ENCODE measurements around the gene CHRNB4. TPM values are rescaled to one million over a fixed set of nuclear protein-coding genes. Genes with fewer than 3 reads are reported as not detected.

Gene CHRNB4
- total RNA-seq, 4 donors from 2014 or later: 0.27 to 0.32 TPM; not detected in 2

DNA sequence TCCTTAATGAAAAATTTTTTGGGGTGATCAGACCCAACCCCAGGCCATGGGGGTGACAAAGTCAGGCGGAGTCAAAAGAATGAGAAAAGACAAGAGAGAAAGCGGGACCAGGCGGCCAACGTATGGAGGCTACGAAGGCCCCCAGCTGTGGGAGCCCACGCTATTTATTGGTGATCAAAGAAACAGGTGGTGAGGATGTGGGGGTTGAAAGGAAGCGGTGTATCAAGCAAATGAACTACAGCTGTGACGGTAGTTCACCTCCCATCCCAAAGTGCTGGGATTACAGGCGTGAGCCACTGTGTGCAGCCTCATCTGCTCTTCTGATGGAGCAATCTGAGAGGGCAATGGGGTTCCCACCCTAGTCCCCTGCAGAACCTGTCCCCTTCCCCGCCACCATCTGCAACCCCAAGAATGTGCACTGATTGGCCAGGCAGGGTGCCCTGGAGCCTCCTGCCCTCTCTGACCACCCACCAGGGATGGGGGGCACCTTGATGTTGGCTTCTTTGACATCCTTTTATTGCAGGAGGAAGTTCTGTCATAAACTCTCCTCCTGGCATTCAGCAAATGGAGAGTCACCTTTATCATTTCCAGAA, 19.1 kb downstream of the CHRNB4 start:
- Histone ChIP-seq H3K4me3 (no peak overlapping the region), H3K36me3 (no peaks in the 10 kb centered on the region), H3K9me3 (no peaks in the 10 kb centered on the region), H3K4me1 (peaks cover 5 to 25% (median 18%) of the 10 kb centered on the region in 4 donors), H3K27me3 (peaks cover 57% of the 10 kb centered on the region), H3K27ac (no peak overlapping the region)
- in situ Hi-C loops (cut with MboI; ENCODE audit: low pct_ligation_motif_present in 1 of 4, low pct_unique_long_range_greater_than_20kb in 1 of 4, low sequenced_read_pairs in 3 of 4): no loop called here
- no peak for DNase-seq
- 69 to 78% methylated on average over 9 to 10 of the region's 10 CpGs for WGBS, 2 donors (ENCODE audit: low coverage in 1 of 2)
- no peak for TF ChIP-seq POLR2AphosphoS5 (IDR thresholded peaks at IDR 0.05)
- intact Hi-C loops (cut with DNase I; ENCODE audit: low total_unique reads): no loop called here

DNA sequence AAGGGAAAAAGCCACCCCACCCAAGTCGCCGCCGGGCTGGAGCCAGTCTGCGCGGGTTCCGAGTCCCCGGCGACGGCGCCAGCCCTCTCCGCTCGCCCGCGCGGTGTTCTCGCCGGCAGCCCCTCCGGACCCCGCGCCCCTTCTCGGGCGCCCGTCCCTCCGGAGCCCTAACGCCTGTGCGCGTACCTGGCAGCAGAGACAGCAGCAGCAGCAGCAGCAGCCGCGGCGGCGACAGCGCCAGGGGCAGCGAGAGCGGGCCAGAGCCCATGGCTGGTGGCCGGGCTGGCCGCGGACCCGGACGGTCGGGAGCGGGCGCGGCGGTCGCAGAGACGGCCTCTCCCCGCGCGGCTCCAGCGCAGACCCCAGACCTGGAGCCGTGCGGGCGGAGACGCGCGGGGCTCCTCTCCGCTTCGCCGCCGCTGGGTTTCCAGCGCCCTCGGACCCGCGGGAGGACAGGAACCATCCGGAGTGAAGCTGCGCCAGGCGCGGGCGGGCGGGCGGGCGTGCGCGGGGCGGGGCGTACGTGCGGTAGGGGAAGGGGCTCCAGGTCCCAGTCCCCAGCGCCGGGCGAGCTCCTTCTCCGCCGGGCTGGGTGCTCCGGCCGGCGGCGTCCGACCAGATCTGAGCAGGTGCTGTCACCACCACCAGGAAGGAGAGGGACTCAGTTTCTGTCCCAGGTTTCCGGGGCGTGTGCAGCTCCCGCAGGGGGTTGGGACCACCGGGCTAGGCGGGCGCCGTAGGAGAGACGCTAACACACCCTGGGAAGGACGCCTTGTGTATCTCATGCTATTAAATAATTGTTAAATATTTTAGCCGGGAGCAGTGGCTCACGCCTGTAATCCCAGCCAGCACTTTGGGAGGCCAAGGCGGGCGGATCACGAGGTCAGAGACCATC, 20.2 kb downstream of the CHRNB4 start, which contains the start of gene CHRNA3:
TSS of gene CHRNA3 (minus strand) at position 470 of the 895 bp plus-strand sequence. CDS start at position 268, 202 bp downstream.
- intact Hi-C loops (cut with DNase I; ENCODE audit: low total_unique reads): no loop called here

DNA sequence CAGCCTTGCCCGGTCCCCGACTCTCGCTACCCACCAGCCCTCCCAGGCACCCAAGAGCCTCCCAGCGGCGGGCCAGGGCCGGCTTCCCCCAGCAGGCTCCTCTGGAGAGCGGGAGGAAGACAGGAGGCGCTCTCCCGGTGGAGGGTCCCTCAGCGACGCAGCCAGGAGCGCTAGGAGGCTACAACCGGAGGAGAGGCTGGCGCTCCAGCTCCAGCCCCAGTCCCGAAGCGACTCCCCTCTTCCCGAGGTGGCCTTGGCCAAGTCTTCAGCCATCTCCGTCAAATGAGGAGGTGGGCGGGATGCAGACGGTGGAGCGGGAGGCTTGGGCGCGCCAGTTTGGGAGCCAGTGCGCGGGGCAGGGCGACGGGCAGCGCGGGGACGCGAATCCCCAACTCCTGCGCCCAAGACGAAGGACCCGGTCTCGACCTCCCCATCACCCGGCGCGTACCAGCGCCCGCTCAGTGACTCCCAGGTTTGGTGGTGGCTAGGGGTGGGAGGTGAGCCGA, 20.9 kb downstream of the CHRNB4 start:
- intact Hi-C loops (cut with DNase I; ENCODE audit: low total_unique reads): no loop called here
- DNase-seq: no peak

More for the DNA sequence above, 20.2 kb downstream of the CHRNB4 start, which contains the start of gene CHRNA3:
- Histone ChIP-seq H3K36me3 (no peaks in the 10 kb centered on the region), H3K9me3 (no peaks in the 10 kb centered on the region), H3K4me1 (peaks cover 5 to 25% (median 18%) of the 10 kb centered on the region in 4 donors), H3K27me3 (peaks cover 55% of the 10 kb centered on the region), H3K27ac (peak within 1 kb of the TSS in 1 of 4 donors; percentile 77), H3K4me3 (peak within 1 kb of the TSS; percentile 6 to 52 (median 31))
- WGBS, 2 donors (ENCODE audit: low coverage in 1 of 2): 4% methylated on average over 64 of the region's 102 CpGs; no CpG with 5 or more reads in 1 of the 2 donors
- DNase-seq: no peak
- in situ Hi-C loops (cut with MboI; ENCODE audit: low pct_ligation_motif_present in 1 of 4, low pct_unique_long_range_greater_than_20kb in 1 of 4, low sequenced_read_pairs in 3 of 4): no loop called here
- no peak for TF ChIP-seq POLR2AphosphoS5 (IDR thresholded peaks at IDR 0.05)
- TF ChIP-seq, protein P1, sequence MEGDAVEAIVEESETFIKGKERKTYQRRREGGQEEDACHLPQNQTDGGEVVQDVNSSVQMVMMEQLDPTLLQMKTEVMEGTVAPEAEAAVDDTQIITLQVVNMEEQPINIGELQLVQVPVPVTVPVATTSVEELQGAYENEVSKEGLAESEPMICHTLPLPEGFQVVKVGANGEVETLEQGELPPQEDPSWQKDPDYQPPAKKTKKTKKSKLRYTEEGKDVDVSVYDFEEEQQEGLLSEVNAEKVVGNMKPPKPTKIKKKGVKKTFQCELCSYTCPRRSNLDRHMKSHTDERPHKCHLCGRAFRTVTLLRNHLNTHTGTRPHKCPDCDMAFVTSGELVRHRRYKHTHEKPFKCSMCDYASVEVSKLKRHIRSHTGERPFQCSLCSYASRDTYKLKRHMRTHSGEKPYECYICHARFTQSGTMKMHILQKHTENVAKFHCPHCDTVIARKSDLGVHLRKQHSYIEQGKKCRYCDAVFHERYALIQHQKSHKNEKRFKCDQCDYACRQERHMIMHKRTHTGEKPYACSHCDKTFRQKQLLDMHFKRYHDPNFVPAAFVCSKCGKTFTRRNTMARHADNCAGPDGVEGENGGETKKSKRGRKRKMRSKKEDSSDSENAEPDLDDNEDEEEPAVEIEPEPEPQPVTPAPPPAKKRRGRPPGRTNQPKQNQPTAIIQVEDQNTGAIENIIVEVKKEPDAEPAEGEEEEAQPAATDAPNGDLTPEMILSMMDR (IDR thresholded peaks at IDR 0.05): no peak
- TF ChIP-seq EP300 (IDR thresholded peaks at IDR 0.05; ENCODE audit: low read depth): no peak
- no peak for TF ChIP-seq POLR2A (IDR thresholded peaks at IDR 0.05)

More for the DNA sequence above, 20.9 kb downstream of the CHRNB4 start:
- H3K27me3 ChIP-seq: peaks cover 55% of the 10 kb centered on the region
- 5% methylated on average over 24 of the region's 41 CpGs; no CpG with 5 or more reads in 1 of the 2 donors for WGBS, 2 donors (ENCODE audit: low coverage in 1 of 2)
- in situ Hi-C loops (cut with MboI; ENCODE audit: low pct_ligation_motif_present in 1 of 4, low pct_unique_long_range_greater_than_20kb in 1 of 4, low sequenced_read_pairs in 3 of 4): no loop called here
- no peak for TF ChIP-seq EP300 (IDR thresholded peaks at IDR 0.05; ENCODE audit: low read depth)
- TF ChIP-seq POLR2A (IDR thresholded peaks at IDR 0.05): no peak
- TF ChIP-seq, protein P1 (IDR thresholded peaks at IDR 0.05): no peak
- no peak for TF ChIP-seq POLR2AphosphoS5 (IDR thresholded peaks at IDR 0.05)
- H3K9me3 ChIP-seq: no peaks in the 10 kb centered on the region
- peak overlapping the region; percentile 6 to 52 (median 31) for H3K4me3 ChIP-seq
- peak overlapping the region in 1 of 4 donors; percentile 77 for H3K27ac ChIP-seq
- H3K4me1 ChIP-seq: peaks cover 5 to 25% (median 18%) of the 10 kb centered on the region in 4 donors
- no peaks in the 10 kb centered on the region for H3K36me3 ChIP-seq
